H9 (cell line): ENCODE measurements around the gene GNLY. TPM values are rescaled to one million over a fixed set of nuclear protein-coding genes. Genes with fewer than 3 reads are reported as not detected.

Experiments used
- DNase-seq: peaks from one replicate; pipeline ENCODE4 v3.0.0-alpha.2; 2017
- H2AFZ ChIP-seq: one replicate; pipeline ENCODE4 v1.6.1; 2013; ENCODE audit warnings: mild to moderate bottlenecking, low read length, control low read depth, moderate library complexity
- H2AK5ac ChIP-seq: 2 replicates; pipeline ENCODE4 v1.6.1; 2013; ENCODE audit warnings: low read length, control low read depth, mixed read lengths; ENCODE audit not compliant: insufficient read length
- H2BK120ac ChIP-seq: one replicate; pipeline ENCODE4 v1.6.1; 2013; ENCODE audit warnings: low read depth, mild to moderate bottlenecking, low read length, control low read depth, inconsistent platforms; ENCODE audit not compliant: poor library complexity, severe bottlenecking
- H2BK12ac ChIP-seq: 2 replicates; pipeline ENCODE4 v1.6.1; 2013; ENCODE audit warnings: low read length, control low read depth, mixed read lengths, low read depth; ENCODE audit not compliant: insufficient read length
- H2BK15ac ChIP-seq: 2 replicates; pipeline ENCODE4 v1.6.1; 2013; ENCODE audit warnings: low read depth, low read length, control low read depth
- H2BK20ac ChIP-seq: one replicate; pipeline ENCODE4 v1.6.1; 2013; ENCODE audit warnings: low read depth, mild to moderate bottlenecking, low read length, control low read depth, inconsistent platforms; ENCODE audit not compliant: poor library complexity, severe bottlenecking
- H2BK5ac ChIP-seq: 2 replicates; pipeline ENCODE4 v1.6.1; 2013; ENCODE audit warnings: low read length, control low read depth, mixed read lengths; ENCODE audit not compliant: insufficient read length
- H3K14ac ChIP-seq: 2 replicates; pipeline ENCODE4 v1.6.1; 2013; ENCODE audit warnings: low read length, control low read depth; ENCODE audit not compliant: insufficient read depth
- H3K18ac ChIP-seq: 2 replicates; pipeline ENCODE4 v1.6.1; 2013; ENCODE audit warnings: low read depth, mild to moderate bottlenecking, mixed read lengths, low read length, control low read depth; ENCODE audit not compliant: insufficient read length
- H3K23ac ChIP-seq: 2 replicates; pipeline ENCODE4 v1.6.1; 2013; ENCODE audit warnings: low read length, control low read depth, mixed read lengths, low read depth; ENCODE audit not compliant: insufficient read length
- H3K23me2 ChIP-seq: 2 replicates; pipeline ENCODE4 v1.6.1; 2013; ENCODE audit warnings: low read depth, mild to moderate bottlenecking, mixed read lengths, low read length, control low read depth; ENCODE audit not compliant: insufficient read length, poor library complexity, severe bottlenecking
- H3K27ac ChIP-seq: 2 replicates; pipeline ENCODE4 v1.5.1; 2013; ENCODE audit warnings: low read length, control low read depth, mixed read lengths, low read depth; ENCODE audit not compliant: insufficient read length
- H3K27me3 ChIP-seq: 2 replicates; pipeline ENCODE4 v1.6.1; 2013; ENCODE audit warnings: low read length, control low read depth, inconsistent platforms; ENCODE audit not compliant: insufficient read depth
- H3K4ac ChIP-seq: 2 replicates; pipeline ENCODE4 v1.6.1; 2013; ENCODE audit warnings: low read depth, mild to moderate bottlenecking, control low read depth, inconsistent platforms, low read length, moderate library complexity
- H3K4me1 ChIP-seq: 2 replicates; pipeline ENCODE4 v1.6.1; 2013; ENCODE audit warnings: low read length, control low read depth, inconsistent platforms; ENCODE audit not compliant: insufficient read depth
- H3K4me2 ChIP-seq: 2 replicates; pipeline ENCODE4 v1.6.1; 2013; ENCODE audit warnings: low read length, control low read depth, mixed read lengths; ENCODE audit not compliant: insufficient read length, insufficient read depth
- H3K56ac ChIP-seq: 2 replicates; pipeline ENCODE4 v1.6.1; 2013; ENCODE audit warnings: low read depth, mild to moderate bottlenecking, mixed read lengths, low read length, control low read depth; ENCODE audit not compliant: insufficient read length
- H3K79me1 ChIP-seq: 2 replicates; pipeline ENCODE4 v1.6.1; 2013; ENCODE audit warnings: low read depth, mild to moderate bottlenecking, moderate library complexity, low read length, control low read depth, inconsistent platforms; ENCODE audit not compliant: insufficient read depth, poor library complexity, severe bottlenecking
- H3K79me2 ChIP-seq: 2 replicates; pipeline ENCODE4 v1.6.1; 2013; ENCODE audit warnings: low read length, control low read depth, inconsistent platforms; ENCODE audit not compliant: insufficient read depth
- H3K9ac ChIP-seq: 2 replicates; pipeline ENCODE4 v1.6.1; 2013; ENCODE audit warnings: low read length, control low read depth, mixed read lengths; ENCODE audit not compliant: insufficient read length; ENCODE audit errors: extremely low read depth
- H3K9me3 ChIP-seq: one replicate; pipeline ENCODE4 v1.6.1; 2013; ENCODE audit warnings: low read depth, low read length, inconsistent platforms; ENCODE audit not compliant: control insufficient read depth
- H3T11ph ChIP-seq: one replicate; pipeline ENCODE4 v1.6.1; 2013; ENCODE audit warnings: mild to moderate bottlenecking, low read length, control low read depth, inconsistent platforms
- H4K20me1 ChIP-seq: one replicate; pipeline ENCODE4 v1.6.1; 2013; ENCODE audit not compliant: control insufficient read depth, insufficient read length, insufficient read depth
- H4K5ac ChIP-seq: 2 replicates; pipeline ENCODE4 v1.6.1; 2013; ENCODE audit warnings: low read depth, mild to moderate bottlenecking, mixed read lengths, low read length, control low read depth; ENCODE audit not compliant: insufficient read length
- H4K8ac ChIP-seq: replicated peaks from 2 replicates; pipeline ENCODE4 v1.6.1; 2013; ENCODE audit warnings: low read length, control low read depth, mixed read lengths, low read depth; ENCODE audit not compliant: insufficient read length
- H4K91ac ChIP-seq: 2 replicates; pipeline ENCODE4 v1.6.1; 2013; ENCODE audit warnings: low read depth, mild to moderate bottlenecking, moderate library complexity, mixed read lengths, low read length, control low read depth; ENCODE audit not compliant: insufficient read length
- H3K27ac Mint-ChIP-seq, 3 experiments: 2 replicates in 2 of 3; 3 replicates in 1 of 3; pipeline ENCODE4 v1.8.0; 2020 to 2021; ENCODE audit warnings: mixed read lengths in 3 of 3, mild to moderate bottlenecking in 1 of 3, moderate library complexity in 1 of 3
- H3K27me3 Mint-ChIP-seq: 2 replicates; pipeline ENCODE4 v1.8.0; 2021; ENCODE audit warnings: low read depth, mild to moderate bottlenecking, moderate library complexity, mixed read lengths
- H3K36me3 Mint-ChIP-seq, 3 experiments: 2 replicates in 2 of 3; 3 replicates in 1 of 3; pipeline ENCODE4 v1.8.0; 2020 to 2021; ENCODE audit warnings: low read depth in 3 of 3, mixed read lengths in 3 of 3; ENCODE audit not compliant: insufficient read depth in 1 of 3
- H3K4me1 Mint-ChIP-seq, 2 experiments: 2 replicates each; pipeline ENCODE4 v1.8.0; 2020; ENCODE audit warnings: mixed read lengths in 2 of 2
- H3K4me3 Mint-ChIP-seq, 2 experiments: 2 replicates in 1 of 2; 3 replicates in 1 of 2; pipeline ENCODE4 v1.8.0; 2020 to 2021; ENCODE audit warnings: mild to moderate bottlenecking in 2 of 2, mixed read lengths in 2 of 2, moderate library complexity in 1 of 2
- H3K9me3 Mint-ChIP-seq, 2 experiments: 2 replicates in 1 of 2; 3 replicates in 1 of 2; pipeline ENCODE4 v1.8.0; 2020; ENCODE audit warnings: mild to moderate bottlenecking in 2 of 2, mixed read lengths in 2 of 2, moderate library complexity in 1 of 2
- CTCF ChIP-seq: fragments of 200-600 bp; sonication (generic); conservative IDR thresholded peaks from 3 replicates; pipeline ENCODE4 v1.8.0; 2021; ENCODE audit warnings: antibody characterized with exemption, mild to moderate bottlenecking
- WGBS: extraction: QIAGEN DNeasy Blood & Tissue Kit; methylation state at CpG from one replicate; pipeline ENCODE4 v1.1.7; 2013; ENCODE audit warnings: missing lambda C conversion rate, low lambda C conversion rate, mixed read lengths; ENCODE audit not compliant: insufficient read length; ENCODE audit errors: extremely low coverage; 5-methylcytosine and 5-hydroxymethylcytosine counted together
- total RNA-seq: library from RNA; stranded (reverse); gene quantifications from 2 replicates; pipeline ENCODE4 v1.2.1, GENCODE V29; 2021

The GNLY gene
- total RNA-seq, 1 experiment from 2014 or later = not detected

DNA sequence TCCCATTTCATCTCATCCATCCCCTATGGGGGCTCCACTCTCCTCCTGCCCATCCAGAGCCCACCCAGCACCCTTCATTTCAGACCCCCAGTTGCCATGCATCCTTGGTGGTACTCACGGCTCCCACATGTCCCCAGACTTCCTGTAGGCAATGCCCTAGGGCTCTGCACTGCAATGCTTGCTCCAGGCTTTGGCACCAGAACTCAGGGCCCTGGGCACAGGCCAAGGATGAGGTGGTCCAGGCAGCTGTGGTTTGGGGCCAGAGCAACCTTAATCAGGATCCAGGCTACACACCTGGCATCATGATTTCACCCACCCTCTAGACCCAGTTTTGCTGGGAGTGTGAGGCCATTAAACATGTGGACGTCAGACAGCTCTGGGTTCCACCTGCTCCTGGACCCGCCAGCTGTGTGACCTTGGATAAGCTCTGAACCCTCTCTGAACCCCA is 26.6 kb upstream of the GNLY start:
- Mint-ChIP-seq H3K36me3 (no peaks in the 10 kb centered on the region), H3K27me3 (peaks cover 7% of the 10 kb centered on the region), H3K4me3 (no peak overlapping the region), H3K4me1 (peaks cover 3 to 7% of the 10 kb centered on the region in 2 experiments; a peak in 1 of 4 replicates), H3K9me3 (no peaks in the 10 kb centered on the region), H3K27ac (no peak overlapping the region)
- H2BK12ac ChIP-seq = no peak overlapping the region
- H3K14ac ChIP-seq = no peak overlapping the region
- no peaks in the 10 kb centered on the region for H3K79me1 ChIP-seq
- H3K27ac ChIP-seq = no peak overlapping the region
- no peaks in the 10 kb centered on the region for H3K4me1 ChIP-seq
- no peak overlapping the region for H4K8ac ChIP-seq
- H3K23me2 ChIP-seq = no peaks in the 10 kb centered on the region
- no peak overlapping the region for H3K4ac ChIP-seq
- H4K20me1 ChIP-seq = no peaks in the 10 kb centered on the region
- H3K18ac ChIP-seq = no peak overlapping the region
- TF ChIP-seq CTCF = no peak
- H3T11ph ChIP-seq = no peak overlapping the region
- no peak overlapping the region for H3K23ac ChIP-seq
- H3K9me3 ChIP-seq = no peaks in the 10 kb centered on the region
- H2BK5ac ChIP-seq = no peak overlapping the region
- H4K5ac ChIP-seq = no peak overlapping the region
- H3K4me2 ChIP-seq = no peak overlapping the region
- no peaks in the 10 kb centered on the region for H3K27me3 ChIP-seq
- H3K9ac ChIP-seq = no peak overlapping the region
- no CpG with 5 or more reads among the region's 3 CpGs for WGBS
- no peak overlapping the region for H3K56ac ChIP-seq
- no peak overlapping the region for H2AFZ ChIP-seq
- H2BK120ac ChIP-seq = no peak overlapping the region
- no peak overlapping the region for H2BK20ac ChIP-seq
- no peak overlapping the region for H2BK15ac ChIP-seq
- no peak for DNase-seq
- no peaks in the 10 kb centered on the region for H3K79me2 ChIP-seq
- H4K91ac ChIP-seq = no peak overlapping the region
- no peak overlapping the region for H2AK5ac ChIP-seq
